Panc1 (cell line): Measurements from ENCODE around the gene LRMDA. TPM values are rescaled to one million over a fixed set of nuclear protein-coding genes. Genes with fewer than 3 reads are reported as not detected.

Experiments
- ATAC-seq: fragments of 200-7000 bp; cut with Tn5 transposase; 2 replicates; pipeline ENCODE4 v1.9.1; 2020; ENCODE audit warnings: mild to moderate bottlenecking, moderate library complexity
- BruUV-seq: library from RNA; stranded (reverse); fragments of 400-500 nt; replicated peaks from 2 replicates; lab custom pipeline; 2021; lab: Mats Ljungman, UMichigan
- CTCF ChIA-PET: fragments of 300-600 bp; sonication (Branson Sonifier 250); formaldehyde crosslinking; loops from one replicate; lab custom pipeline; 2022; ENCODE audit warnings: antibody characterized with exemption; lab: Charles Lee
- POLR2A ChIA-PET: fragments of 300-600 bp; sonication (Branson Sonifier 250); formaldehyde crosslinking; loops from one replicate; lab custom pipeline; 2022; ENCODE audit warnings: antibody characterized with exemption; lab: Charles Lee
- DNase-seq: peaks from one replicate; pipeline ENCODE4 v3.0.0-alpha.2; 2010; ENCODE audit warnings: low read depth, low spot score
- H3K27ac ChIP-seq: 2 replicates; pipeline ENCODE4 v1.5.1; 2011; ENCODE audit warnings: mild to moderate bottlenecking, low read length, inconsistent platforms
- H3K27me3 ChIP-seq: fragments of 200-500 bp; sonication (Bioruptor generic); 2 replicates; pipeline ENCODE4 v1.6.0; 2014; ENCODE audit warnings: low read length, inconsistent platforms; ENCODE audit not compliant: control insufficient read depth, insufficient read depth
- H3K36me3 ChIP-seq: fragments of 200-500 bp; sonication (Bioruptor generic); 2 replicates; pipeline ENCODE4 v1.5.1; 2014; ENCODE audit warnings: inconsistent platforms, mild to moderate bottlenecking, low read length, moderate library complexity; ENCODE audit not compliant: control insufficient read depth, insufficient read depth
- H3K4me1 ChIP-seq: 2 replicates; pipeline ENCODE4 v1.5.1; 2011; ENCODE audit warnings: inconsistent platforms, mild to moderate bottlenecking, low read length, moderate library complexity; ENCODE audit not compliant: control insufficient read depth, insufficient read depth
- H3K4me3 ChIP-seq, 2 experiments: 2 replicates each; pipeline ENCODE4 v1.5.1; 2011 to 2012; ENCODE audit warnings: low read depth in 2 of 2, low read length in 2 of 2, mild to moderate bottlenecking in 2 of 2, inconsistent platforms in 1 of 2, moderate library complexity in 1 of 2
- H3K9me3 ChIP-seq: fragments of 200-500 bp; sonication (Bioruptor generic); 2 replicates; pipeline ENCODE4 v1.5.1; 2014; ENCODE audit warnings: low read depth, mild to moderate bottlenecking, inconsistent platforms, low read length, moderate library complexity; ENCODE audit not compliant: control insufficient read depth, insufficient read depth
- CTCF ChIP-seq: fragments of 450-650 bp; IDR thresholded peaks from 2 replicates; pipeline ENCODE4 v1.5.1; 2017; ENCODE audit warnings: mild to moderate bottlenecking
- POLR2AphosphoS5 ChIP-seq: IDR thresholded peaks from 2 replicates; pipeline ENCODE4 v1.6.1; 2012; ENCODE audit warnings: mild to moderate bottlenecking, low read depth, low read length, moderate library complexity
- REST ChIP-seq, 2 experiments: IDR thresholded peaks; 2 replicates each; pipeline ENCODE4 v1.6.1; 2011 to 2012; ENCODE audit warnings: low read depth in 2 of 2, control low read depth in 1 of 2, low read length in 1 of 2, mild to moderate bottlenecking in 1 of 2, moderate library complexity in 1 of 2; ENCODE audit not compliant: insufficient read depth in 1 of 2
- SIN3A ChIP-seq: IDR thresholded peaks from 2 replicates; pipeline ENCODE4 v1.6.1; 2012; ENCODE audit warnings: low read depth, mild to moderate bottlenecking, low read length, moderate library complexity, borderline replicate concordance; ENCODE audit not compliant: insufficient read depth
- TCF7L2 ChIP-seq: IDR thresholded peaks from 2 replicates; pipeline ENCODE4 v1.6.1; 2011; ENCODE audit warnings: mild to moderate bottlenecking, low read depth, low read length, inconsistent platforms
- in situ Hi-C: cut with HindIII; loops from 2 replicates; pipeline ENCODE4 v1.10.0; 2016; ENCODE audit warnings: low sequenced_read_pairs, low pct_unique_long_range_greater_than_20kb
- intact Hi-C: fragments of 100-400 bp; cut with micrococcal nuclease; formaldehyde crosslinking; loops from one replicate; pipeline ENCODE4 v1.10.0; 2022; ENCODE audit not compliant: unreplicated experiment
- total RNA-seq: library from RNA; stranded (reverse); gene quantifications from one replicate; pipeline ENCODE4 v1.2.1, GENCODE V29; 2021; ENCODE audit not compliant: unreplicated experiment

Gene LRMDA
- total RNA-seq, 1 experiment from 2014 or later = 1.2 TPM

DNA sequence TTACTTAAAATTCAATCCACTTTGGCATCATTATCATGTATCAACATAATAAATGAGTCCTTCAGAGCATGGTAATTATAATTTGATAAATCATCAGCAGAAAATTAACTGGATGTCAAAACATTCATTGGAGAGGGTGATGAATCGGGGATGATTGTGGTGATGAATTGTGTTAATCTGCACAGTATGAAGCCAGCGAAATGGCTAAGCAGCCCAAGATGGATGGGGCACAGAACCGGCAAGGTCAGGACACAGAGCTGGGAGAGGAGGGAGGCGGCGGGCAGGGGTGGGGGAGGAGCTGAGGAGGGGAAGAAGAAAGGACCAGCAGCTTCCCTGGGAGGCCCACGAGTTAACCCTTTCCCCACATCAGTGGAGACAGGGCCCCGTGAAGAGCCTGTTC lies 536.1 kb downstream of the LRMDA start:
- intact Hi-C loops (no loop called here), in situ Hi-C loops (no loop called here)
- no peaks in the 10 kb centered on the region for H3K4me1 ChIP-seq
- no peak for TF ChIP-seq CTCF
- TF ChIP-seq TCF7L2 = no peak
- no peak for TF ChIP-seq SIN3A
- TF ChIP-seq REST (IDR thresholded peaks at IDR 0.05; ENCODE audit: insufficient read depth in 1 of 2, low read depth in 2 of 2, low read length in 1 of 2) = no peak
- TF ChIP-seq POLR2AphosphoS5 = no peak
- ChIA-PET POLR2A (no interaction called here), CTCF (no interaction called here)
- no TSS peak for BruUV-seq
- no peak overlapping the region for H3K27ac ChIP-seq
- DNase-seq (no peak), ATAC-seq (no peak)
- no peak overlapping the region for H3K4me3 ChIP-seq
- no peaks in the 10 kb centered on the region for H3K9me3 ChIP-seq
- no peaks in the 10 kb centered on the region; the same call in none of the 2 replicates for H3K27me3 ChIP-seq
- H3K36me3 ChIP-seq = no peaks in the 10 kb centered on the region

DNA sequence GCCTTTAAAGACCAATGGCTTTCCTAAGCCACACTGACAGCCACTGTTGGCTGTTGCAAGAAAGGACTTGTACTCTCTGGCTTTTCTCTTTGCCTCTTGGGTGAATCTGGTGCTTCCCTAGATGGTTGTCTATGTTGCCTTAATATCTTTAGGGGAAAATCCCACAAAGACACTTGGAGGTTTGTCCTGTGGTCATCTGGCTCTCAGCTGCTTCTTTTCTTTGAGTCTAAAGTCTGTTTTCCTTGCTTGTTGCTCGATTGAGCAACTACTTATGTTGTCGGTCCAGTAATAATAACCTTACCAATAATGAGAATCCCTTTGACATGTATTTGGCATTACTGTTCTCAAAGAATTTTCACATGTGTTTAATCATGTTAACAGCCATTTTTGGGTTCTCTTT lies 537.6 kb downstream of the LRMDA start:
- H3K9me3 ChIP-seq = no peaks in the 10 kb centered on the region
- H3K27ac ChIP-seq = no peak overlapping the region
- intact Hi-C loops = no loop called here
- DNase-seq (no peak), ATAC-seq (no peak)
- TF ChIP-seq TCF7L2 (no peak), REST (IDR thresholded peaks at IDR 0.05; ENCODE audit: insufficient read depth in 1 of 2, low read depth in 2 of 2, low read length in 1 of 2) (no peak), SIN3A (no peak), POLR2AphosphoS5 (no peak), CTCF (no peak)
- no TSS peak for BruUV-seq
- CTCF ChIA-PET = no interaction called here
- POLR2A ChIA-PET = no interaction called here
- no peaks in the 10 kb centered on the region for H3K4me1 ChIP-seq
- H3K36me3 ChIP-seq = no peaks in the 10 kb centered on the region
- no peak overlapping the region for H3K4me3 ChIP-seq
- H3K27me3 ChIP-seq = no peaks in the 10 kb centered on the region; the same call in none of the 2 replicates
- in situ Hi-C loops = no loop called here
